Heart right ventricle (tissue), 16 donors: ENCODE data around the gene MCM3. TPM values are rescaled to one million over a fixed set of nuclear protein-coding genes. Genes with fewer than 3 reads are reported as not detected.
A peak's percentile ranks its signal among the peaks of the same experiment; 100 is the strongest.

Experiments
- ATAC-seq, 8 donors: fragments of 200-7000 bp; cut with Tn5 transposase; one replicate each; pipeline ENCODE4 v1.9.1; 2020; ENCODE audit warnings: mild to moderate bottlenecking in 8 of 8, moderate library complexity in 8 of 8, moderate number of reproducible peaks in 1 of 8
- DNase-seq, 2 donors: peaks; one replicate each; pipeline ENCODE4 v3.0.0-alpha.2; 2020
- H3K27ac ChIP-seq, 10 donors: fragments of 200-600 bp; sonication (generic) in 2 of 10; one replicate each; pipeline versions ENCODE4 v1.5.0 to v1.8.0; 2020 to 2022; ENCODE audit warnings: mild to moderate bottlenecking in 3 of 10
- H3K27me3 ChIP-seq, 7 donors: fragments of 200-600 bp; one replicate each; pipeline ENCODE4 v1.8.0; 2021 to 2022; ENCODE audit warnings: mild to moderate bottlenecking in 2 of 7
- H3K36me3 ChIP-seq, 9 donors: fragments of 200-600 bp; sonication (generic) in 1 of 9; one replicate each; pipeline versions ENCODE4 v1.5.0 to v1.8.0; 2020 to 2022; ENCODE audit warnings: mild to moderate bottlenecking in 2 of 9
- H3K4me1 ChIP-seq, 9 donors: fragments of 200-600 bp; sonication (generic) in 1 of 9; one replicate each; pipeline versions ENCODE4 v1.5.0 to v1.8.0; 2020 to 2022; ENCODE audit warnings: mild to moderate bottlenecking in 4 of 9
- H3K4me3 ChIP-seq, 10 donors: fragments of 200-600 bp; sonication (generic) in 2 of 10; one replicate each; pipeline versions ENCODE4 v1.5.0 to v1.8.0; 2020 to 2022; ENCODE audit warnings: mild to moderate bottlenecking in 7 of 10, moderate library complexity in 2 of 10
- H3K9me3 ChIP-seq, 11 donors: fragments of 200-600 bp in 10 of 11; sonication (generic) in 2 of 11; one replicate each; pipeline versions ENCODE4 v1.5.0 to v1.8.0; 2013 to 2022; ENCODE audit warnings: mild to moderate bottlenecking in 2 of 11, control low read depth in 1 of 11, moderate library complexity in 1 of 11
- CTCF ChIP-seq, 9 donors: fragments of 200-600 bp; sonication (generic) in 2 of 9; IDR thresholded peaks; one replicate each; pipeline versions ENCODE4 v1.5.0 to v1.8.0; 2021 to 2022; ENCODE audit warnings: antibody characterized with exemption in 9 of 9, mild to moderate bottlenecking in 5 of 9, moderate library complexity in 1 of 9
- WGBS, 2 donors: extraction: QIAGEN DNeasy Blood & Tissue Kit; methylation state at CpG; one replicate each; pipeline ENCODE4 v1.1.7; 2013; ENCODE audit warnings: inconsistent platforms in 1 of 2; 5-methylcytosine and 5-hydroxymethylcytosine counted together
- intact Hi-C, 10 donors: fragments of 100-400 bp; cut with DNase I; formaldehyde crosslinking; loops; one replicate each; pipeline versions ENCODE4 v1.11.1 to v1.14.2; 2022
- polyA plus RNA-seq, 2 donors: library from polyadenylated mRNA; stranded (reverse); fragments of 200-250 nt; gene quantifications; one replicate each; pipeline ENCODE4 v1.2.3, GENCODE V29; 2013
- total RNA-seq, 10 donors: library from RNA; stranded (reverse); fragmentation: NEBNext Ultra II Directional in 3 of 10; extraction: Animal tissue kit (Norgen Biotek cat#: 25700) in 3 of 10; gene quantifications; one replicate each; pipeline versions ENCODE4 v1.2.1 to v1.2.4, GENCODE V29; 2021 to 2023
- donor health status: Arrhythmogenic right ventricular cardiomyopathy.
- donor health status: ischemic (EF 13 %, LVEDD 7.1; RV severe dilation, severe dysfunction).
- donor health status: healthy with polysubstance abuse.
- donor health status: DM: no; HTN: yes; CAD: no.
- donor health status: DM: no; HTN: no; CAD: no.
- donor health status: ischemic (EF 25% LVEDD 6.9; RV normal size, moderate dysfunction).
- donor health status: ischemic (EF 25% LVEDD 5.7; RV mildly dilated, moderate dysfunction).
- donor health status: healthy.
- donor health status: DM: yes; HTN: yes; CAD: no.
- donor health status: Ischemic cardiomyopathy.
- donor health status: ischemic (EF 35%, LVEDD 5.7; RV mildly dilated, moderate dysfunction).
- donor health status: nonischemic (EF 11% LVEDD 7.7; RV severe dilation, severe dysfunction).
- donor health status: DM: yes; HTN: yes; CAD: no.
- donor health status: PGD.
- donor health status: ischemic (EF 29% LVEDD 5.4; RV normal size, mild dysfunction).
- donor health status: nonischemic (EF 23%, LVEDD 6.1; RV moderate dilation, normal function).

The MCM3 gene
- total and polyA plus RNA-seq, 12 donors, result 9.7 to 29.7 (median 25.9) TPM

GRCh38 chr6:52293067-52293466 is 8.5 kb upstream of the MCM3 start:
- H3K9me3 ChIP-seq, result no peaks in the 10 kb centered on the region
- no peak overlapping the region for H3K4me3 ChIP-seq
- DNase-seq, result no peak
- no peak for ATAC-seq
- peaks cover 0 to 6% (median 0%) of the 10 kb centered on the region in 9 donors for H3K4me1 ChIP-seq
- H3K27ac ChIP-seq, result no peak overlapping the region
- H3K27me3 ChIP-seq, result no peaks in the 10 kb centered on the region
- H3K36me3 ChIP-seq, result no peaks in the 10 kb centered on the region
- intact Hi-C loops, result loop anchor here in 1 of 10 donors (10.0 kb wide), 1 partner anchor 102 kb away; no protein-coding TSS in a partner anchor
- TF ChIP-seq CTCF (IDR thresholded peaks at IDR 0.05), result no peak

- Histone ChIP-seq H3K27me3 (no peaks in the 10 kb centered on the region), H3K36me3 (no peaks in the 10 kb centered on the region), H3K9me3 (no peaks in the 10 kb centered on the region), H3K4me3 (no peak overlapping the region), H3K27ac (no peak overlapping the region), H3K4me1 (peaks cover 0 to 21% (median 6%) of the 10 kb centered on the region in 9 donors)
- no peak for TF ChIP-seq CTCF (IDR thresholded peaks at IDR 0.05)
- ATAC-seq (no peak), DNase-seq (no peak)
- intact Hi-C loops, result loop anchor here in 8 of 10 donors (5.0 to 10.0 kb wide), 8 partner anchors 73 to 376 kb away; partner anchors contain the start of gene PAQR8 (in 2 of the 8)
- 87 to 93% methylated on average over 2 of the region's 2 CpGs for WGBS, 2 donors
Measured at GRCh38 chr6:52288841-52289240, 4.3 kb upstream of the MCM3 start.

- no peak overlapping the region for H3K27ac ChIP-seq
- no peaks in the 10 kb centered on the region for H3K36me3 ChIP-seq
- H3K9me3 ChIP-seq, result no peaks in the 10 kb centered on the region
- H3K4me3 ChIP-seq, result no peak overlapping the region
- intact Hi-C loops, result loop anchor here in 8 of 10 donors (5.0 to 10.0 kb wide), 8 partner anchors 74 to 377 kb away; partner anchors contain the start of gene PAQR8 (in 2 of the 8)
- ATAC-seq (no peak), DNase-seq (no peak)
- H3K27me3 ChIP-seq, result no peaks in the 10 kb centered on the region
- peaks cover 0 to 28% (median 12%) of the 10 kb centered on the region in 9 donors for H3K4me1 ChIP-seq
- no peak for TF ChIP-seq CTCF (IDR thresholded peaks at IDR 0.05)
- 83 to 87% methylated on average over 7 of the region's 7 CpGs for WGBS, 2 donors
Measured at GRCh38 chr6:52288216-52288615, 3.7 kb upstream of the MCM3 start.

- 14 to 15% methylated on average over 2 of the region's 2 CpGs for WGBS, 2 donors
- TF ChIP-seq CTCF (IDR thresholded peaks at IDR 0.05), result peak; percentile 28 to 76 (median 66)
- no peaks in the 10 kb centered on the region for H3K27me3 ChIP-seq
- no peak overlapping the region for H3K4me3 ChIP-seq
- no peaks in the 10 kb centered on the region for H3K9me3 ChIP-seq
- DNase-seq (peak; percentile 56 to 63), ATAC-seq (no peak)
- intact Hi-C loops, result loop anchor here in 9 of 10 donors (1.0 to 10.0 kb wide), 12 partner anchors 75 to 378 kb away; partner anchors contain the start of gene PAQR8 (in 2 of the 9)
- no peak overlapping the region for H3K27ac ChIP-seq
- peaks cover 0 to 11% (median 6%) of the 10 kb centered on the region in 9 donors for H3K36me3 ChIP-seq
- H3K4me1 ChIP-seq, result peaks cover 0 to 31% (median 14%) of the 10 kb centered on the region in 9 donors
Measured at GRCh38 chr6:52286798-52287432, 2.4 kb upstream of the MCM3 start.
